ENCODE data around the gene RAP1GDS1. TPM values are rescaled to one million over a fixed set of nuclear protein-coding genes. Genes with fewer than 3 reads are reported as not detected.
"Not testable (repeated sequence)": the region's sequence is repeated elsewhere in the genome, so short reads cannot be mapped to it uniquely, and the experiment has no call there.

RAP1GDS1 gene
- total RNA-seq, 6 experiments from 2014 or later = 66.8 to 78.7 (median 73.0) TPM

- Mint-ChIP-seq H3K27ac (peak overlapping the region; percentile 85), H3K9me3 (no peaks in the 10 kb centered on the region), H3K4me1 (ENCODE audit: low read depth) (peaks cover 51% of the 10 kb centered on the region), H3K4me3 (peak overlapping the region; percentile 58), H3K27me3 (ENCODE audit: insufficient read depth) (peaks cover 5% of the 10 kb centered on the region), H3K36me3 (ENCODE audit: low read depth) (peaks cover 70% of the 10 kb centered on the region)
- peak; percentile 82 for DNase-seq
- no peak for TF ChIP-seq CTCF (IDR thresholded peaks at IDR 0.05)
Observed at GRCh38 chr4:98474408-98474844, 213.2 kb downstream of the RAP1GDS1 start.

DNA sequence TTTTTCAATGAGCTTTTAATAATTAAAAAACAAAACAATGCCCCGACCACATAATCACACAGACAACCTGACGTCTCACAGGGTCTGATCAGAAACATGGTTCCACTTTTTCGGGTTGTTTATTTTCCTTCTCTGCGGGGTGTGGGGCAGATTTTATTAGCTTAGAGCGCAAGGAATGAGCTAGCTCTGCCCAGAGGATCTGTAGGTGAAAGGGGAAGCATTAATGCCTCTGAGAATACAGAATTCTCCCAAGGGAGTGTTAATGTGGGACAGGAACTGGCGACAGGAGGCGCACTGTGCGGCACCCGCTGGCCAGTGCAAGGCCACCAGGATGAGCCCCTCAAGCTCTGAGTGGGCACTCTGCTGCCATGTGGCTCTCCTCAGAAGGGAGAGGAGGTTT lies 215.7 kb downstream of the RAP1GDS1 start:
- H3K9me3 Mint-ChIP-seq = no peaks in the 10 kb centered on the region

DNA sequence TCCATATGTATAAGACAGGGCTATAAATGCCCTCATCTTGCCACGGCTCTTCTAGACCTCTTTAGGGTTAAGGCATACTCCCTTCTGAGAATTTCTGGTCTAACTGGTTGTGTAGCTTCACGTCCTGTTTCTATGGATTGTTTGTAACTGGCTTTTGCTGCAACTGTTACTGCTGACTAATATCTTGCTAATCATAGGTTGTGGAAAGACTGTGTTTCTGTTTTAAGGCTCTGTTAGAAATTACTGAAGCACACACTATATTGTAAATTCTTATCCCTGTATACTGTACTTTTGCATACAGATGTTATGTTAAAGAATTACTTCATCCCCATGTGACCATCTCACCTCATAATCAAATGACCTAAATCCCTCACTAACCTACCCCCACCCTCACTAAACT lies 218.4 kb downstream of the RAP1GDS1 start:
- DNase-seq = peak; percentile 26
- peaks cover 46% of the 10 kb centered on the region for H3K36me3 Mint-ChIP-seq (ENCODE audit: low read depth)
- H3K4me3 Mint-ChIP-seq = peak overlapping the region; percentile 46
- H3K4me1 Mint-ChIP-seq (ENCODE audit: low read depth) = peaks cover 70% of the 10 kb centered on the region
- not testable (repeated sequence) for H3K27me3 Mint-ChIP-seq (ENCODE audit: insufficient read depth); H3K9me3 Mint-ChIP-seq
- peak overlapping the region; percentile 67 for H3K27ac Mint-ChIP-seq

More for the DNA sequence above, 215.7 kb downstream of the RAP1GDS1 start:
- Mint-ChIP-seq H3K4me1 (ENCODE audit: low read depth) (peaks cover 64% of the 10 kb centered on the region), H3K27ac (no peak overlapping the region), H3K27me3 (ENCODE audit: insufficient read depth) (peaks cover 6% of the 10 kb centered on the region), H3K36me3 (ENCODE audit: low read depth) (peaks cover 57% of the 10 kb centered on the region), H3K4me3 (no peak overlapping the region)
- no peak for TF ChIP-seq CTCF (IDR thresholded peaks at IDR 0.05)
- no peak for DNase-seq

- Mint-ChIP-seq H3K36me3 (ENCODE audit: low read depth) (peaks cover 47% of the 10 kb centered on the region), H3K4me1 (ENCODE audit: low read depth) (peaks cover 67% of the 10 kb centered on the region), H3K27ac (peak overlapping the region; percentile 91), H3K27me3 (ENCODE audit: insufficient read depth) (peaks cover 5% of the 10 kb centered on the region; the same call in 1 of the 2 replicates), H3K9me3 (no peaks in the 10 kb centered on the region), H3K4me3 (peak overlapping the region; percentile 66)
- peak; percentile 41 for DNase-seq
- no peak for TF ChIP-seq CTCF (IDR thresholded peaks at IDR 0.05)
Observed at GRCh38 chr4:98480535-98480934, 219.4 kb downstream of the RAP1GDS1 start.

DNA sequence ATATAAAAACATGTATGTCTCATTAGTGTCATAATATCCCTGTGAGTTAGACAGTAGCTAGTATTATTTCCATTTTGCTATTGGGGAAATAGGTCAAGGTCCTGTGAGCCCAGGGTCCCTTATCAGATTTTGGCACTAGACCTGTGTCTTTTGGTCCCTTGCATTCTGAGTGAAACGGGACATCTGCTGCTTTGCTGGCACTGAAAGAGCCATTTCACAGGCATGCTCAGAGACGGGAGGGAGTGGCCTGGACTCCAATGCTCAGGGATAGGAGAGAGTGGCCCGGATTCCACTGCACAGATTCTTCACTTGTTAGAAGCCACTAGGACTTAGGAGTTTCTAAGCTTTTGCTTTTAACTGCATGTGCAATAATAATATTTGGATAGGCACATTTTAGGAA lies 220.0 kb downstream of the RAP1GDS1 start:
- no peak for DNase-seq
- peak overlapping the region; percentile 63; the same call in 1 of the 2 replicates for H3K4me3 Mint-ChIP-seq
- no peak for TF ChIP-seq CTCF (IDR thresholded peaks at IDR 0.05)
- H3K36me3 Mint-ChIP-seq (ENCODE audit: low read depth) = peaks cover 50% of the 10 kb centered on the region
- H3K9me3 Mint-ChIP-seq = no peaks in the 10 kb centered on the region
- peaks cover 73% of the 10 kb centered on the region for H3K4me1 Mint-ChIP-seq (ENCODE audit: low read depth)
- peaks cover 4% of the 10 kb centered on the region; the same call in 1 of the 2 replicates for H3K27me3 Mint-ChIP-seq (ENCODE audit: insufficient read depth)
- peak overlapping the region; percentile 91 for H3K27ac Mint-ChIP-seq

DNA sequence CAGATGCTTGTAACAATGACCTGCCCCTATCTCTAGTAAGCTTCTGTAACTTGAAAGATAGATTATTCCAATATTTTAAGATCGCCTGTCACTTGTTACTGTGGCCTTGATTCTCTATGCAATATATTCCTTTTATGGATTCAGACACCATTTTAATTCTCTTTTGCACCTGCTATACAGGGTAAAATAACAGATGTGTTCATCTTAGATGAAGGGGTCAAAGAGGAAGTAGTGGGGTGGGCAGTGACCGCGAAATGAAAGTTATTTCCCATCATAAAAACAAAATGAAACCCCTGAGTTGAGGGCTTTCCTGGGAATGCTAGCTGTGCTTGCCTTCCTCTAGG lies 221.3 kb downstream of the RAP1GDS1 start:
- no peaks in the 10 kb centered on the region for H3K9me3 Mint-ChIP-seq
- H3K27me3 Mint-ChIP-seq (ENCODE audit: insufficient read depth) = peaks cover 3% of the 10 kb centered on the region; the same call in 1 of the 2 replicates
- peak overlapping the region; percentile 91 for H3K27ac Mint-ChIP-seq

More for the DNA sequence above, 221.3 kb downstream of the RAP1GDS1 start:
- DNase-seq = no peak
- peak overlapping the region; percentile 63; the same call in 1 of the 2 replicates for H3K4me3 Mint-ChIP-seq
- TF ChIP-seq CTCF (IDR thresholded peaks at IDR 0.05) = no peak
- peaks cover 49% of the 10 kb centered on the region for H3K36me3 Mint-ChIP-seq (ENCODE audit: low read depth)
- peaks cover 73% of the 10 kb centered on the region for H3K4me1 Mint-ChIP-seq (ENCODE audit: low read depth)

Data from HFFc6 (cell line).